Erythroblast (primary cell): Measurements from ENCODE around the gene SLC6A17.

Experiments used
- GATA1 ChIP-seq: IDR thresholded peaks from 2 replicates; pipeline ENCODE4 v1.6.1; 2011; ENCODE audit warnings: low read depth, mild to moderate bottlenecking, control low read depth, low read length, moderate library complexity
- POLR2A ChIP-seq: IDR thresholded peaks from 2 replicates; pipeline ENCODE4 v1.6.1; 2011; ENCODE audit warnings: mild to moderate bottlenecking, low read length

DNA sequence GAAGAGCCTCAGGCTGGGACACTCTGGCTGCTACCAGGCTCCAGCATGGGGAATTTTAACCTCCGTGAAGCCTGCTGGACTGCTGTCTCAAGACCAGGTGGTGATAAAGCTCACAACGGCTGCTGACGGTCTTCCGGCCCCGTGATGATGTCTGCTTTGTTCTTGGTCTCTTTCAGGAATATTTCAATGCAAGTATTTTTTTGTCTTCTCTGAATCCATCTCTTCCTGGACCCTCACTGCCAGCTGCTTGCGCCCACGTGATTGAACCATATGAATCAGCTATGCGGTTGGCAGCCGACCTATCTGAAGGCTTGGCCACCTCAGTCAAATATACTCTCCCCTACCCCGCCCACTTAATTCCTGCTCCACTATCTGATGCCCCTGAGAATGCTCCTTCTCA, 14.6 kb upstream of the SLC6A17 start:
- no peak for TF ChIP-seq POLR2A
- no peak for TF ChIP-seq GATA1
